Hepatocyte (in vitro differentiated cells): Measurements from ENCODE around the gene EXOSC2. TPM values are rescaled to one million over a fixed set of nuclear protein-coding genes. Genes with fewer than 3 reads are reported as not detected.

ENCODE experiments used
- DNase-seq: peaks from one replicate; pipeline ENCODE4 v3.0.0-alpha.2; 2016; ENCODE audit warnings: low spot score
- H2AFZ ChIP-seq: fragments of 200-600 bp; sonication (generic); 2 replicates; pipeline ENCODE4 v1.6.0; 2016; ENCODE audit warnings: antibody characterized with exemption, mild to moderate bottlenecking
- H3K27ac ChIP-seq: fragments of 200-600 bp; sonication (generic); 2 replicates; pipeline ENCODE4 v1.5.1; 2016; ENCODE audit warnings: mild to moderate bottlenecking
- H3K27me3 ChIP-seq: fragments of 200-600 bp; sonication (generic); 2 replicates; pipeline ENCODE4 v1.6.1; 2016
- H3K36me3 ChIP-seq: fragments of 200-600 bp; sonication (generic); replicated peaks from 2 replicates; pipeline ENCODE4 v1.5.1; 2016; ENCODE audit warnings: low read depth; ENCODE audit not compliant: insufficient read depth
- H3K4me1 ChIP-seq: fragments of 200-600 bp; sonication (generic); 2 replicates; pipeline ENCODE4 v1.5.1; 2016; ENCODE audit warnings: mild to moderate bottlenecking, moderate library complexity; ENCODE audit not compliant: insufficient read depth
- H3K4me2 ChIP-seq: fragments of 200-600 bp; sonication (generic); 2 replicates; pipeline ENCODE4 v1.6.0; 2016
- H3K4me3 ChIP-seq: fragments of 200-600 bp; sonication (generic); 2 replicates; pipeline ENCODE4 v1.5.1; 2016; ENCODE audit warnings: mild to moderate bottlenecking
- H3K79me2 ChIP-seq: fragments of 200-600 bp; sonication (generic); 2 replicates; pipeline ENCODE4 v1.6.0; 2017; ENCODE audit warnings: mild to moderate bottlenecking
- H3K9me2 ChIP-seq: fragments of 200-600 bp; sonication (generic); replicated peaks from 2 replicates; pipeline ENCODE4 v1.6.0; 2017; ENCODE audit warnings: mild to moderate bottlenecking; ENCODE audit not compliant: insufficient read depth
- H3K9me3 ChIP-seq: fragments of 200-600 bp; sonication (generic); 2 replicates; pipeline ENCODE4 v1.5.1; 2016; ENCODE audit warnings: low read depth, mild to moderate bottlenecking
- H4K20me1 ChIP-seq: fragments of 200-600 bp; sonication (generic); 2 replicates; pipeline ENCODE4 v1.6.0; 2016; ENCODE audit warnings: mild to moderate bottlenecking; ENCODE audit not compliant: insufficient read depth, poor library complexity, severe bottlenecking
- EZH2 ChIP-seq: fragments of 200-600 bp; sonication (generic); IDR thresholded peaks from 2 replicates; pipeline ENCODE4 v1.6.1; 2016; ENCODE audit warnings: antibody characterized with exemption, mild to moderate bottlenecking, borderline replicate concordance
- EZH2phosphoT487 ChIP-seq: fragments of 200-600 bp; sonication (generic); IDR thresholded peaks from one replicate; pipeline ENCODE4 v1.6.1; 2018; ENCODE audit warnings: antibody characterized with exemption, mild to moderate bottlenecking, low read depth, moderate library complexity; ENCODE audit not compliant: unreplicated experiment, severe bottlenecking
- WGBS: methylation state at CpG from one replicate; pipeline ENCODE4 v1.1.6; 2016; ENCODE audit warnings: low lambda C conversion rate; ENCODE audit errors: missing lambda C conversion rate; 5-methylcytosine and 5-hydroxymethylcytosine counted together
- polyA plus RNA-seq: library from polyadenylated mRNA; unstranded; fragments of >200 nt; fragmentation: Nextera tagmentation; extraction: Ambion mirVana; gene quantifications from 2 replicates; pipeline ENCODE4 v1.2.1, GENCODE V29; 2016
- total RNA-seq: library from RNA; depleted of rRNA; stranded (reverse); fragments of >200 nt; gene quantifications from 2 replicates; pipeline ENCODE4 v1.2.3, GENCODE V29; 2014
- TF ChIP-seq, protein P1 (sequence below): fragments of 200-600 bp; sonication (generic); IDR thresholded peaks from 2 replicates; pipeline ENCODE4 v1.5.1; 2016; ENCODE audit warnings: antibody characterized with exemption, mild to moderate bottlenecking; ENCODE audit not compliant: poor library complexity

Gene EXOSC2, protein sequence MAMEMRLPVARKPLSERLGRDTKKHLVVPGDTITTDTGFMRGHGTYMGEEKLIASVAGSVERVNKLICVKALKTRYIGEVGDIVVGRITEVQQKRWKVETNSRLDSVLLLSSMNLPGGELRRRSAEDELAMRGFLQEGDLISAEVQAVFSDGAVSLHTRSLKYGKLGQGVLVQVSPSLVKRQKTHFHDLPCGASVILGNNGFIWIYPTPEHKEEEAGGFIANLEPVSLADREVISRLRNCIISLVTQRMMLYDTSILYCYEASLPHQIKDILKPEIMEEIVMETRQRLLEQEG
- 19.5 and 24.3 TPM in 2 replicates for total RNA-seq
- polyA plus RNA-seq, result 10.7 and 13.0 TPM in 2 replicates

DNA sequence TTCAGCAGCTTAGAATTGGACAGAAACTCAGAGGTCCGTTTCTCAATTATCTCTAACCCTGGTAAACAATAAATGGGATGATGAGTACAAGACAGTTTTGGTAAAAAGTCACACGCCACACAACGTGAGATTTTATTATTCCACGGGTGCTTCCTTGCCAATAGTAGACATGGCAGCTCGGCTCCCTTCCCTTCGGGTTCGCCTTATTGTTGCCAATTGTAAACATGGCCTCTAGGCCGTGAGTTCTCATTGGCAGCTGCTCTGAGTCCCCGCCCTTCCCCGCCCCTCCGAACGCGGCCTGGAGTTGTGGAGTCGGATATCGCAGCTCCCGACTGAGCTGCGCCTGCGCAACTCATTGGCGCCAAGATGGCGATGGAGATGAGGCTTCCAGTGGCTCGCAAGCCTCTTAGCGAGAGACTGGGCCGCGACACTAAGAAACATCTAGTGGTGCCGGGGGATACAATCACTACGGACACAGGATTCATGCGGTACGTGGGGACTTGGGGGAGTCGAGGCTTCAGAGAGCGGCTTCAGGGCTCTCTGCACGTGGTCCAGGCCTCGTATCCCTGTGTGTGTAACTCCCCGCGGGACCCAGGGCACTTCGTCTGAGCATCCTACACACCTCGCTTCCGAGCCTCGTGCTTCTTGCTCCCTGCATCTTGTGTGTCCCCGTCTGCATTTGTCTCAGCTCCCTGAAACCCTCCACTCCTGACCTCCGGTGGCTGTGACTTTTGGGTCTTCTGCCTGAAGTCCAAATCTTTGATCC, at the start of gene EXOSC2:
TSS of gene EXOSC2 (plus strand) at position 355 of the 766 bp plus-strand sequence. CDS start at position 367, 12 bp downstream.
- Histone ChIP-seq H4K20me1 (no peaks in the 10 kb centered on the region), H2AFZ (peak within 1 kb of the TSS; percentile 82), H3K4me3 (peak within 1 kb of the TSS; percentile 27), H3K36me3 (no peaks in the 10 kb centered on the region), H3K27me3 (no peaks in the 10 kb centered on the region), H3K4me1 (peaks cover 5% of the 10 kb centered on the region), H3K27ac (peak within 1 kb of the TSS; percentile 54), H3K9me3 (no peaks in the 10 kb centered on the region), H3K79me2 (peaks cover 24% of the 10 kb centered on the region), H3K9me2 (no peaks in the 10 kb centered on the region), H3K4me2 (peak within 1 kb of the TSS; percentile 83)
- TF ChIP-seq EZH2phosphoT487 (no peak), EZH2 (no peak)
- TF ChIP-seq, protein P1, sequence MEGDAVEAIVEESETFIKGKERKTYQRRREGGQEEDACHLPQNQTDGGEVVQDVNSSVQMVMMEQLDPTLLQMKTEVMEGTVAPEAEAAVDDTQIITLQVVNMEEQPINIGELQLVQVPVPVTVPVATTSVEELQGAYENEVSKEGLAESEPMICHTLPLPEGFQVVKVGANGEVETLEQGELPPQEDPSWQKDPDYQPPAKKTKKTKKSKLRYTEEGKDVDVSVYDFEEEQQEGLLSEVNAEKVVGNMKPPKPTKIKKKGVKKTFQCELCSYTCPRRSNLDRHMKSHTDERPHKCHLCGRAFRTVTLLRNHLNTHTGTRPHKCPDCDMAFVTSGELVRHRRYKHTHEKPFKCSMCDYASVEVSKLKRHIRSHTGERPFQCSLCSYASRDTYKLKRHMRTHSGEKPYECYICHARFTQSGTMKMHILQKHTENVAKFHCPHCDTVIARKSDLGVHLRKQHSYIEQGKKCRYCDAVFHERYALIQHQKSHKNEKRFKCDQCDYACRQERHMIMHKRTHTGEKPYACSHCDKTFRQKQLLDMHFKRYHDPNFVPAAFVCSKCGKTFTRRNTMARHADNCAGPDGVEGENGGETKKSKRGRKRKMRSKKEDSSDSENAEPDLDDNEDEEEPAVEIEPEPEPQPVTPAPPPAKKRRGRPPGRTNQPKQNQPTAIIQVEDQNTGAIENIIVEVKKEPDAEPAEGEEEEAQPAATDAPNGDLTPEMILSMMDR, result no peak
- WGBS, result under 1% methylated on average over 40 of the region's 40 CpGs
- peak; percentile 99 for DNase-seq

DNA sequence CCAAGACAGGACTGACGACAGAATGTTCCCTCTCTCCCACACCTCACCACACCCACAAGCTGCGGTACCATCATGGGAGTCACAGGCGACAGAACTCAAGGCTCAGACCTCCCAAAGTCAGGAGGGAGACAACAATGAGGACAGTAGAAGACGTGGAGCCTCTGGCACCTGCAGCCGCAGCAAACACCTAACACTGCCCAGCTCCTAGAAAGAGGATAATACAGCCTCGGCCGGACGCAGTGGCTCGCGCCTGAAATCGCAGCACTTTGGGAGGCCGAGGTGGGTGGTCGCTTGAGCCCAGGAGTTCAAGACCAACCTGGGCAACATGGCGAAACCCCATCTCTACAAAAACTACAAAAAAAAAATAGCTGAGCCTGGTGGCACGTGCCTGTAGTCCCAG, 42.4 kb upstream of the EXOSC2 start:
- H3K4me3 ChIP-seq, result no peak overlapping the region
- H2AFZ ChIP-seq, result no peak overlapping the region
- WGBS, result 88% methylated on average over 15 of the region's 15 CpGs
- H3K4me2 ChIP-seq, result no peak overlapping the region
- DNase-seq, result no peak
- H4K20me1 ChIP-seq, result no peaks in the 10 kb centered on the region
- no peaks in the 10 kb centered on the region for H3K36me3 ChIP-seq
- no peak overlapping the region for H3K27ac ChIP-seq
- TF ChIP-seq EZH2 (no peak), EZH2phosphoT487 (no peak)
- TF ChIP-seq, protein P1, result no peak
- H3K27me3 ChIP-seq, result peaks cover 37% of the 10 kb centered on the region
- no peaks in the 10 kb centered on the region for H3K4me1 ChIP-seq
- H3K9me2 ChIP-seq, result no peaks in the 10 kb centered on the region
- H3K9me3 ChIP-seq, result no peaks in the 10 kb centered on the region
- no peaks in the 10 kb centered on the region for H3K79me2 ChIP-seq

DNA sequence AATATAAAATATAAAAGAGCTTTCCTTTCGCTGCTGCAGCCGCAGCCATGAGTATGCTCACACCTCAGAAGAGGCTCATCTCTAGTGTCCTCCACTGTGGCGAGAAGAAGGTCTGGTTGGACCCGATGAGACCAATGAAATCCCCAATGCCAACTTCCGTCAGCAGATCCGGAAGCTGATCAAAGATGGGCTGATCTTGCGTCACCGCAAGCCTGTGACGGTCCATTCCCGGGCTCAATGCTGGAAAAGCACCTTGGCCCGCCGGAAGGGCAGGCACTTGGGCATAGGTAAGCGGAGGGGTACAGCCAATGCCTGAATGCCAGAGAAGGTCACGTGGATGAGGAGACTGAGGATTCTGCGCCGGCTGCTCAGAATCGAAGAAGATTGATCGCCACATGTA, 41.8 kb upstream of the EXOSC2 start:
- H3K4me2 ChIP-seq, result no peak overlapping the region
- no peak overlapping the region for H3K27ac ChIP-seq
- TF ChIP-seq EZH2phosphoT487 (no peak), EZH2 (no peak)
- TF ChIP-seq, protein P1, result no peak
- peaks cover 42% of the 10 kb centered on the region for H3K27me3 ChIP-seq
- no peak overlapping the region for H2AFZ ChIP-seq
- no peaks in the 10 kb centered on the region for H3K36me3 ChIP-seq
- H3K9me3 ChIP-seq, result no peaks in the 10 kb centered on the region
- H3K4me3 ChIP-seq, result no peak overlapping the region
- no peaks in the 10 kb centered on the region for H3K79me2 ChIP-seq
- no peaks in the 10 kb centered on the region for H4K20me1 ChIP-seq
- H3K9me2 ChIP-seq, result no peaks in the 10 kb centered on the region
- 96% methylated on average over 18 of the region's 18 CpGs for WGBS
- H3K4me1 ChIP-seq, result no peaks in the 10 kb centered on the region
- no peak for DNase-seq
